PC-3 (cell line): ENCODE measurements around the gene NTF3.

Experiments
- CTCF ChIP-seq: fragments of 300-600 bp; sonication (generic); conservative IDR thresholded peaks from 2 replicates; pipeline ENCODE4 v1.5.1; 2017; ENCODE audit warnings: antibody characterized with exemption, low read depth, mild to moderate bottlenecking, low read length
- EZH2 ChIP-seq: fragments of 300-600 bp; sonication (generic); IDR thresholded peaks from one replicate; pipeline ENCODE4 v1.6.1; 2017; ENCODE audit warnings: antibody characterized with exemption, mild to moderate bottlenecking, low read length; ENCODE audit not compliant: unreplicated experiment
- EZH2phosphoT487 ChIP-seq: fragments of 300-600 bp; sonication (generic); IDR thresholded peaks from 2 replicates; pipeline ENCODE4 v1.6.1; 2018; ENCODE audit warnings: mild to moderate bottlenecking, antibody characterized with exemption, low read length, borderline replicate concordance

GRCh38 chr12:5498076-5498475 is 66.2 kb downstream of the NTF3 start:
- TF ChIP-seq CTCF (no peak), EZH2 (no peak), EZH2phosphoT487 (no peak)
